ENCODE results near the gene RPS6KA3. TPM values are rescaled to one million over a fixed set of nuclear protein-coding genes. Genes with fewer than 3 reads are reported as not detected.
"Not testable (repeated sequence)": the region's sequence is repeated elsewhere in the genome, so short reads cannot be mapped to it uniquely, and the experiment has no call there.

RPS6KA3 gene
- polyA plus RNA-seq, 3 donors: 6.6 to 18.6 (median 16.3) TPM

GRCh38 chrX:20267931-20268701 lies 1.4 kb upstream of the RPS6KA3 start:
- 9 to 37% (median 16%) methylated on average over 40 to 54 of the region's 54 CpGs for WGBS, 3 donors
- no peak overlapping the region for H3K27ac ChIP-seq (ENCODE audit: low read depth, low read length)

- WGBS, 3 donors: 1 to 17% (median 1%) methylated on average over 13 to 14 of the region's 14 CpGs
- peak overlapping the region; percentile 75 for H3K27ac ChIP-seq (ENCODE audit: low read depth, low read length)
These were observed 860 bp upstream of the RPS6KA3 start for GRCh38 chrX:20267607-20267930.

- peak overlapping the region; percentile 81 for H3K27ac ChIP-seq (ENCODE audit: low read depth, low read length)
- 0 to 31% (median 1%) methylated on average over 22 to 70 of the region's 75 CpGs for WGBS, 3 donors
These were observed 705 bp downstream of the RPS6KA3 start for GRCh38 chrX:20265726-20266681.

GRCh38 chrX:20265221-20265725 lies 1.4 kb downstream of the RPS6KA3 start:
- H3K27ac ChIP-seq (ENCODE audit: low read depth, low read length): peak overlapping the region; percentile 81
- 0 to 33% (median 1%) methylated on average over 26 of the region's 26 CpGs for WGBS, 3 donors

GRCh38 chrX:20263474-20263873 lies 3.2 kb downstream of the RPS6KA3 start:
- WGBS, 3 donors: 1 to 13% (median 10%) methylated on average over 2 of the region's 2 CpGs
- H3K27ac ChIP-seq (ENCODE audit: low read depth, low read length): no peak overlapping the region

GRCh38 chrX:20260885-20261284 lies 5.8 kb downstream of the RPS6KA3 start:
- H3K27ac ChIP-seq (ENCODE audit: low read depth, low read length): no peak overlapping the region
- WGBS, 3 donors: 18 to 55% (median 30%) methylated on average over 2 of the region's 2 CpGs

GRCh38 chrX:20254712-20255299 lies 11.9 kb downstream of the RPS6KA3 start:
- 47 to 85% (median 79%) methylated on average over 4 of the region's 4 CpGs for WGBS, 3 donors
- no peak overlapping the region for H3K27ac ChIP-seq (ENCODE audit: low read depth, low read length)

- WGBS, 3 donors: 15 to 46% (median 28%) methylated on average over 1 of the region's 1 CpG
- no peak overlapping the region for H3K27ac ChIP-seq (ENCODE audit: low read depth, low read length)
These were observed 13.5 kb downstream of the RPS6KA3 start for GRCh38 chrX:20253232-20253543.

GRCh38 chrX:20252381-20253231 lies 14.1 kb downstream of the RPS6KA3 start:
- 63 to 79% (median 72%) methylated on average over 6 of the region's 6 CpGs for WGBS, 3 donors
- no peak overlapping the region for H3K27ac ChIP-seq (ENCODE audit: low read depth, low read length)

- no peak overlapping the region for H3K27ac ChIP-seq (ENCODE audit: low read depth, low read length)
These were observed 15.0 kb downstream of the RPS6KA3 start for GRCh38 chrX:20251691-20252090.

- not testable (repeated sequence) for H3K27ac ChIP-seq (ENCODE audit: low read depth, low read length)
These were observed 16.6 kb downstream of the RPS6KA3 start for GRCh38 chrX:20250146-20250545.

- 71 to 98% (median 90%) methylated on average over 7 of the region's 7 CpGs for WGBS, 3 donors
- no peak overlapping the region for H3K27ac ChIP-seq (ENCODE audit: low read depth, low read length)
These were observed 18.0 kb downstream of the RPS6KA3 start for GRCh38 chrX:20248592-20249192.

GRCh38 chrX:20244931-20245330 lies 21.8 kb downstream of the RPS6KA3 start:
- 43 to 66% (median 54%) methylated on average over 2 of the region's 2 CpGs for WGBS, 3 donors
- H3K27ac ChIP-seq (ENCODE audit: low read depth, low read length): no peak overlapping the region

- no peak overlapping the region for H3K27ac ChIP-seq (ENCODE audit: low read depth, low read length)
These were observed 26.5 kb downstream of the RPS6KA3 start for GRCh38 chrX:20240201-20240600.

- H3K27ac ChIP-seq (ENCODE audit: low read depth, low read length): no peak overlapping the region
- 49 to 69% (median 65%) methylated on average over 1 of the region's 1 CpG for WGBS, 3 donors
These were observed 28.8 kb downstream of the RPS6KA3 start for GRCh38 chrX:20237864-20238263.

- no peak overlapping the region for H3K27ac ChIP-seq (ENCODE audit: low read depth, low read length)
These were observed 31.0 kb downstream of the RPS6KA3 start for GRCh38 chrX:20235755-20236154.

- WGBS, 3 donors: 67 to 100% (median 94%) methylated on average over 2 of the region's 2 CpGs
- H3K27ac ChIP-seq (ENCODE audit: low read depth, low read length): no peak overlapping the region
These were observed 33.4 kb downstream of the RPS6KA3 start for GRCh38 chrX:20233336-20233735.

GRCh38 chrX:20231598-20231997 lies 35.1 kb downstream of the RPS6KA3 start:
- WGBS, 3 donors: 75 to 94% (median 86%) methylated on average over 4 of the region's 4 CpGs
- no peak overlapping the region for H3K27ac ChIP-seq (ENCODE audit: low read depth, low read length)
